Left hindlimb (tissue), 1 donor: ENCODE results near the gene PLPP7.
A peak's percentile ranks its signal among the peaks of the same experiment; 100 is the strongest.
"Not testable (repeated sequence)": the region's sequence is repeated elsewhere in the genome, so short reads cannot be mapped to it uniquely, and the experiment has no call there.

Source experiments
- DNase-seq: peaks from one replicate; pipeline ENCODE4 v3.0.0-alpha.2; 2018

Gene PLPP7

DNA sequence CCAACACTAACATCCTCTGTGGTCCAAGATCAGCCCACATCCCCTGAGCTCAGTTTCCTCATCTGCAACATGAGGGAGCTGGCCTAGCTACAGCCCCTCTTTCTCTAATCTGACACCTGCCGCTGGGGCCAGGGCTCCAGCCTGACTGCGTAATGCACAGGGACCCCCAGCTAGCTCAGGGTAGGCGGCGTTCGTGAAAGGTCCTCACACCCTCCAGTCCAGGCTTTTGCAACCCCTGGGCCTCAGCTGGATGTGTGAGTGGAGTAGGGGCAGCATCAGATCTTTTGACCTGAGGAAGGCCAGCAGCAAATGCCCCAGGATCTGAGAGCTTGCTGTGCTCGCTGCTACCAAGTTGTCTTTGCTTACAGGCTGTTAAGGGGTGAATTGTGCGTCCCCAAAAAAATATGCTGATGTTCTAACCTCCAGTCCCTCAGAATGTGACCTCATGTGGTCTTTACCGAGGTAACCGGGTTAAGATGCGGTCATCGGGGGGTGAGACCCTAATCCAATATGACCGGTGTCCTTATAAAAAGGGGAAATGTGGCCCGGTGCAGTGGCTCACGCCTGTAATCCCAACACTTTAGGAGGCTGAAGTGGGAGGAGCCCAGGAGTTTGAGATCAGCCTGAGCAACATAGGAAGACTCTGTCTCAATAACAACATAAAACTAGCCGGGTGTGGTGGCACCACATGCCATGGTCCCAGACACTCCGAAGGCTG lies 47.8 kb downstream of the PLPP7 start:
- DNase-seq: no peak

DNA sequence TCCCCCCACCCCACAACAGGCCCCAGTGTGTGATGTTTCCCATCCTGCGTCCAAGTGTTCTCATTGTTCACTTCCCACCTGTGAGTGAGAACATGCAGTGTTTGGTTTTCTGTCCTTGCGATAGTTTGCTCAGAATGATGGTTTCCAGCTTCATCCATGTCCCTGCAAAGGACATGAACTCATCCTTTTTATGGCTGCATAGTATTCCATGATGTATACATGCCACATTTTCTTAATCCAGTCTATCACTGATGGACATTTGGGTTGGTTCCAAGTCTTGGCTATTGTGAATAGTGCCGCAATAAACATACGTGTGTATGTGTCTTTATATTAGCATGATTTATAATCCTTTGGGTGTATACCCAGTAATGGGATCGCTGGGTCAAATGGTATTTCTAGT lies 49.7 kb downstream of the PLPP7 start:
- not testable (repeated sequence) for DNase-seq

DNA sequence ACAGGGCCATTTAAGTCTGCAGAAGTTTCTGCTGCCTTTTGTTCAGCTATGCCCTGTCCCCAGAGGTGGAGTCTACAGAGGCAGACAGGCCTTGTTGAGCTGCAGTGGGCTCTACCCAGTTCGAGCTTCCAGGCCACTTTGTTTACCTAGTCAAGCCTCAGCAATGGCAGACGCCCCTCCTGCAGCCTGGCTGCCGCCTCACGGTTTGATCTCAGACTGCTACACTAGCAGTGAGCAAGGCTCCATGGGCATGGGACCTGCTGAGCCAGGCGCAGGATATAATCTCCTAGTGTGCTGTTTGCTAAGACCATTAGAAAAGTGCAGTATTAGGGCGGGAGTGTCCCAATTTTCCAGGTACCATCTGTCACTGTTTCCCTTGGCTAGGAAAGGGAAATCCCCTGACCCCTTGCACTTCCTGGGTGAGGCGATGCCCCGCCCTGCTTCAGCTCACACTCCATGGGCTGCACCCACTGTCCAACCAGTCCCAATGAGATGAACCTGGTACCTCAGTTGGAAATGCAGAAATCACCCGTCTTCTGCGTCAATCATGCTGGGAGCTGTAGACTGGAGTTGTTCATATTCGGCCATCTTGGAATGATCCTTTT lies 55.5 kb downstream of the PLPP7 start:
- DNase-seq: not testable (repeated sequence)

DNA sequence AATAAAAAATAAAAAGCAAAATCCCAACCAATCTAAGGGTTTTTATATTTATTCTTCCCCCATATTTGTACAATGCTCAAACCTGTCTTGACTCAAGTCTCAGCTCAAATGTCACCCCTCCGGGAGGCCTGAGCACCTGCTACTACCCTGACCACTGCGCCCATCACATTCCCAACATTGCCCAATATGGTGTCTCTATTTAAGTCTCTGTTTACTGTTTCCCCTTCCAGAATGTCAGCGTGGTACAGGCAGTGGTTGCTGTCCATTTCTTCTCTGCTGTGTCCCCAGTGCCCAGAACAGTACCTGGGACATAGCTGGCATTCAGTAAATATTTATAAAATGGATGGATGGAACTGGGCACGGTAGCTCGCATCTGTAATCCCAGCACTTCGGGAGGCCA lies 57.0 kb downstream of the PLPP7 start:
- no peak for DNase-seq

DNA sequence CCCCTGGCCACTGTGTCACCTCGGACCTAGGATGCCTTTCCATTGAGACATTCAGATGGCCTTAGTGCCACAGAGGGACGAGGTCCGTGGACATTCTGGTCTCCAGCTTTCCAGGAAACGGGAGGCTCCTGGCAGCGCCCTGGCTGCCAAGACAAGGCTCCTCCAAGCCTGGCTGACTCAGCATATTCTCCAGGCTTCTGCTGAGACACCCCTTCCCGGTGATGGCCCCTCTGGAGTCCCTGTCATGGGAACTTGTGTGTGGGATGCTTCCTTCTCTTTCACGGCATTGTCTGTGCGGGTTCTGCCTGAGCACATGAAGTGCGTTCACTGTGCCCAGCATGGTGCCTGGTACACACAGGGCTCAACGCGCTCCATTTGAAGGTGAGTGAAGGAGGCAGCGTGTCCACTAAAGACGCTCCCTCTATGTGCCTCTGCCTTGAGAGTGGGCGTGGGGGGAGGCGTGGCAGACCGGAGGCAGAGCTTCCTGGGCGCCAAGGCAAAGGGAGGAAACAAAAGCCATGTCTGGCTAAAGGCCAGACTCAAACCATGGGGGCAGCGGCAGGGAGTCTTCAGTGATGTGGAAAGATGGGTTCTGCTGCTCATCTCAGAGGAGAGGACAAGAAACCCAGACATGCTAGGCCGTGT lies 58.0 kb downstream of the PLPP7 start:
- DNase-seq: no peak

DNA sequence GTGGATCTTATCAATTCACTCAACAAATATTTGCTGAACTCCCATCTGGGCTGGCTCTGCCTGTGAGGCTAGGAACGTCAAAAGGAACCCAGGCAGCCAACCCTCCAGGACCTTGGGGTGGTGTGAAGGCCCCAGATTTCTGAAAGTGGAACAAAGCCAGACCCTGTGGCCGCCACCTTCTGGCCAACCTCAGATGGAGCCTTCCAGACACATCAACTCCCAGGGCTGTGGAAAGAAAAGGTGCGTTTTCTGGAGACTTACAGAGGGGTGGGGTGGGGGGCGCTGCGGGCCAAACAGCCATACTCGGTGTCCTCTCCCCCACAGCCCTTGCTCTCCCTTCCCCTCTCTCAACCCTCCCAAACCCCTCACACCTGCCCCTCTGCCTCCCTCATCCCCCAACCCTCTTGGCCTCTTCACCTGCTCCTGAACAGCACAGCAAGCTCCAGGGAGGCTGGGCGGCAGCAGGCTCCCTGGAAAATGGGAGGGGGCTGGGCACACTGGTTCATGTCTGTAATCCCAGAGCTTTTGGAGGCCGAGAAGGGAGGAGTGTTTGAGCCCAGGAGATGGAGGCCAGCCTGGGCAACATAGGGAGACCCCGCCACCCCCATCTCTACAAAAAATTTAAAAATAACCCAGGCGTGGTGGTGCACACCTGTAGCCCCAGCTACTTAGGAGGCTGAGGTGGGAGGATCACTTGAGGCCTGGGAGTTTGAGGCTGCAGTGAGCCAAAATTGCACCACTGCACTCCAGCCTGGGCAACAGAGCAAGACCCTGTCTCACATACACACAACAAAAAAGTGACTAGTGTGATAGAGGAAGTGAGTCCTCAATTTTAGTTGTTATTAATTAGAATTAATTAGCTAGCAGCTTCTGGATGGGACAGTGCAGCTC lies 59.4 kb downstream of the PLPP7 start:
- DNase-seq: no peak

DNA sequence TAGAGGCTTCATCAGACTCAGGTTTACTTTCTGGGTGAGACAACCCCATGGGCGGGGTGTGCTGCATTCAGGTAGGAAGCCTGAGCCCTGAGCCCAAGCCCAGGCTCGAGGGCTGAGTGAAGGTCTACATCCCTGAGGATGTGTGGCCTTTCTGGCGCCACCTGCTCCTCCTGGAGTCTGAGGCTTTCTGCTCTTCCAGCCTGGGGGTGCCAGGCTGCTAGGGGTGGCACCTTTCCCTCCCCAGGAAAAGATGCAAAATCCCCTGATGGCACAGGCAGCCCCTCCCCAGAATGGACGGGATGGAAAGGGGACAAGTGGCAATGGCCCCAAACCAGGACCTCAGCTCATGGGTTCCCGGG lies 60.0 kb downstream of the PLPP7 start:
- DNase-seq: no peak

DNA sequence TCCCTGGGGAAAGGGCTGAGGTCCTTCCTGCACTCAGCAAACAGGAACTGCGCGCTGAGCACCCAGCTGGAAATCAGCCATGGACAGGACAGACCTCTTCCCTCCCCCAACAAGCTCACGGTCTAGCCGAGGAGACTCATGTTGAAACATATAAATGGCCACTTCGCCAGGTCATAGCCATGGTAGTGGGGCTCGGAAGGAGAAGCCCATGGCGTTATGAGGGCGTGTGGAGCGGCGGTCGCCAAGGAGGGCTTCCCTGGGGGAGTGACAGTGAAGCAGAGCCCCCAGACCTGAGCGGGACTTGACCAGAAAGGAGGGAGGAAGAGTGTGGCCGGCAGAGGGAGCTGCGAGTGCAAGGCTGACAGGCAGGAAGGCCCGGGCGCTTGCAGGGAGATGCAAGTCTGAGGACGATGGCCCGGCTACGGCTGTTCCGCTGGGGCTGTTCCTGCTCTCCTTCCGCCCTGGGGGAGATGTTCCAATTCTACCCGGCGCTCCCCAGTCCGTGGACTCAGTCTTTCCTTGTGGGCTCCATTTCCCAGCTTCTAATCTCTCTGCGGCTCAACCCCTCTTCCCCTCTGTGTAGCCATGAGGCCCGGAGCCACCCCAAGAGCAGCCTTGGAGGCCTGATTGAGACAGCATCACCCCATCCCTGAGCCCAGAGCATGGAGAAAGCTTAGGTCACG lies 60.5 kb downstream of the PLPP7 start:
- peak; percentile 87 for DNase-seq

DNA sequence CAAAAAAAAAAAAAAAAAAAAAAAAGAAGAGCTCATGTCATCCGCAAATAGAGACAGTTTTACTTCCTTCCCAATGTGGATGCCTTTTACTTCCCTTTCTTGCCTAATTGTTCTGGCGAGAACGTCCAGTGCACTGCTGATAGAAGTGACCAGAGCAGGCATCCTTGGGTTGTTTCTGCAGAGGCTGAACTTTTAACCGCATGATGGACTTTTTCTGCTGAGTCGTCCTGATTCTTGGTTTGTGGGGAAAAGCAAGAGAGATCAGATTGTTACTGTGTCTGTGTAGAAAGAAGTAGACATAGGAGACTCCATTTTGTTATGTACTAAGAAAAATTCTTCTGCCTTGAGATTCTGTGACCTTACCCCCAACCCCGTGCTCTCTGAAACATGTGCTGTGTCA lies 67.0 kb downstream of the PLPP7 start:
- not testable (repeated sequence) for DNase-seq

DNA sequence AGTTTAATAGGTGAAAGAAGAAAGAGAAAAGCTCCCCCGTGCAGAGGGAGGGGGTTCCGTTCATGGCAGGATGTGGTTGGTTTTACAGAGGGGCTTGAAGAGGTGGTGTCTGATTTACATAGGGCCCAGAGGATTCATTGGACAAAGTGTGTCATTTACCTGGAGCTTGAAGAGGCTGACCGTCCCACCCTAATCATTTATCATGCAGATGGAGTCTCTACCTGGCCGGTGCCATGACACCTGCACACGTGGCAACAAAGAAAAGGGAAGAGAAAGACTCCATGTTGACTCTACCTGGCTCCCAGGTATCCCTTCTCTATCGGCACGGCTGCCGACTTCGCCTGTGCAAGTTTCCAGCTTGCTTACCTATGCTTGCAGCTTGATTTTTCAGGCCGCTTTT lies 69.0 kb downstream of the PLPP7 start:
- DNase-seq: no peak
